GM12801 (cell line): Measurements from ENCODE around the gene TMSB10.

Experiments
- CTCF ChIP-seq: IDR thresholded peaks from one replicate; pipeline ENCODE4 v1.5.1; 2011; ENCODE audit warnings: control low read depth; ENCODE audit not compliant: insufficient read length; ENCODE audit errors: extremely low read depth

TMSB10 gene

DNA sequence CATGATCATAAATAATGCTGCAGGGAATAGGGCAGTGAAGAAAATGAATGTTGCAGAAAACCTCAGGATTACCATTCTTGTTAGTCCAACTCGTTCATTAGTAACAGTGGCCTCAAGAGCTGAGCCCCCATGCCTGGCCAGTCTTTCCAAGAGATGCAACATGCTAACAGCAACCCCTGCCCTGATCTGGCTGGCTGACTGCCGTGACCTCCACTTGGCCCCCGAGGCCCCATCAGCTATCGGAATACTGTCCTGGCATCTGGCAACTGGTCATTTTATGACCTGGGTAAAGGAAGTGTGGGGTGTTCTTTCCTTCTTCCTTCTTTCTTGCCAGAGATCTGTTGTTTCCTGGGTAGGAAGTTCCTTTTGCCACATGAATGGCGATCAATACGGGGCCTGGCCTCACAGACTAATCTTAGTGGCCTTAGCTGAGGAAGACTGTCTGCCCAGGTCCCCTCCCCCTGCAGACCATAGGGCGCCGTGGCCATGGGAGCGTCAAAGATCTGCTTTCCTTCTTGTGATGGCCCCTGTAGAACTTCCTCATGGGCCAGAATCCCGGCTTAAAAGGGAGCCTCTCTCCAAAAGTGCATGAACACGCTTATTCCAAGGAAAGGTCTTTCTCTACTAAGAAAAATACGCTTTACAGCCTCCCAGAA lies 14.0 kb upstream of the TMSB10 start:
- no peak for TF ChIP-seq CTCF

- TF ChIP-seq CTCF, result no peak
These were observed 11.3 kb upstream of the TMSB10 start for GRCh38 chr2:84894131-84894586.

DNA sequence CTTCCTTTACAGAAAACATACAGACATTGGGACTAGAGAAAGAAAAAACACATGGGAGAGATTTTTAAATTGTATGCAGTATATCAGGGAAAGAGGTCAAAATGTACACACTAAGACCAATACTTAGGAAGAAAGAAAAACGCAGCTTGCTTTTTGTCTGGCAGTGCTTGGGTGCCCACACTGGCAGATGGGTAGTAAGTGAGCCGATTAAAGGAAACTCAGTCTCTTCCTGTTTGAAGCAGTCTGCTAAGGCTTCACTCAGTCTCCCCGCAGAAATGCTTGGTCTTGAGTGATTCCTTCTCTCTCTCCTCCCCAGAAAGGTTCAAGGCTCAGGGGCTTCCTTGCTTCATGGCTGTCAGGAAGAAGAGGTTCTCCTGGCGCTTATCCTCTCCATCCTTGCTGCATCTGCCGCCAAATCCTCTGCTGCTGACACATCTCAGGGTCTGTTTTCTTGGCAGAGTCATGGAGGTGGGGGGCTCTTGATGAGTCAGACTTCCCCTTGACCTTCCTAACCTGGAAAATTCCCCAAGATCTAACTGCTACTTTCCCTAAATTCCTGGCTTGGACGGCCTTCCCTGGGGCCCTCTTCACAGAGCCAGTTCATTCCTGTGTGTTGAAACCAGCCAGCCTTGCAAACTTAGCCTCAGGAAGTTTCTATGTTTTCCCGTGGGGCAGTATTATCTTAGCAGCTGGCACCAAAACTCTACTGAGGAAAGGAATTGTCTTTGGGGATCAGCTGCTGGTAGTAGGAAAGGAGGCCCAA lies 10.5 kb upstream of the TMSB10 start:
- no peak for TF ChIP-seq CTCF

DNA sequence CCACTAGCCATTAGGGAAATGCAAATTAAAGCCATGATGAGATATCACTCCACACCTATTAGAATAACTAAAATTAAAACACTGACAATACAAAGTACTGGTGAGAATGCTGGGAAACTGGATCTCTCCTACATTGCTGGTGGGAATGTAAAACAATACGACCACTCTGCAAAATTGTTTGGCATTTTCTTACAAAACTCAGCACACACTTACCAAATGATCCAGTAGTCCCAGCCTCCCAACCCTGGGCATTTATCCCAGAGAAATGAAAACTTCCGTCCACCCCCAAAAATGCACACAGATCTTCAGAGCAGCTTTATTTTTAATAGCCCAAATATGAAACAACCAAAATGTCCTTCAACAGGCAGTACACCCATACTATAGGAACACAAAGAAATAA lies 8.9 kb upstream of the TMSB10 start:
- TF ChIP-seq CTCF, result no peak

- TF ChIP-seq CTCF, result no peak
These were observed 7.7 kb upstream of the TMSB10 start for GRCh38 chr2:84897773-84898172.

GRCh38 chr2:84899304-84900204 lies 5.9 kb upstream of the TMSB10 start:
- no peak for TF ChIP-seq CTCF

- TF ChIP-seq CTCF, result no peak
These were observed 4.5 kb upstream of the TMSB10 start for GRCh38 chr2:84900971-84901370.
